GM19395 (cell line): Measurements from ENCODE around the gene TRIM69.
"Not testable (repeated sequence)": the region's sequence is repeated elsewhere in the genome, so short reads cannot be mapped to it uniquely, and the experiment has no call there.

Source experiments
- ATAC-seq: cut with Tn5 transposase; IDR thresholded peaks from one replicate; pipeline ENCODE4 v1.9.1; 2021; ENCODE audit warnings: mild to moderate bottlenecking, moderate library complexity; ENCODE audit not compliant: unreplicated experiment

The TRIM69 gene

GRCh38 chr15:44715797-44716334 lies 20.5 kb upstream of the TRIM69 start:
- ATAC-seq: no peak

GRCh38 chr15:44716983-44717602 lies 19.2 kb upstream of the TRIM69 start:
- ATAC-seq: no peak

GRCh38 chr15:44718180-44718926 lies 18.0 kb upstream of the TRIM69 start:
- ATAC-seq: no peak

GRCh38 chr15:44718927-44719292 lies 17.4 kb upstream of the TRIM69 start:
- no peak for ATAC-seq

- ATAC-seq: peak; percentile 54
These were observed 16.9 kb upstream of the TRIM69 start for GRCh38 chr15:44719293-44719999.

- not testable (repeated sequence) for ATAC-seq
These were observed 16.3 kb upstream of the TRIM69 start for GRCh38 chr15:44720000-44720435.

GRCh38 chr15:44720460-44721176 lies 15.7 kb upstream of the TRIM69 start:
- ATAC-seq: no peak

- no peak for ATAC-seq
These were observed 14.3 kb upstream of the TRIM69 start for GRCh38 chr15:44722011-44722410.

- no peak for ATAC-seq
These were observed 10.2 kb upstream of the TRIM69 start for GRCh38 chr15:44726136-44726535.

GRCh38 chr15:44726568-44727484 lies 9.5 kb upstream of the TRIM69 start:
- peak; percentile 41 for ATAC-seq

GRCh38 chr15:44727485-44728231 lies 8.7 kb upstream of the TRIM69 start:
- no peak for ATAC-seq

GRCh38 chr15:44728232-44728575 lies 8.1 kb upstream of the TRIM69 start:
- not testable (repeated sequence) for ATAC-seq

- ATAC-seq: peak; percentile 69
These were observed 7.5 kb upstream of the TRIM69 start for GRCh38 chr15:44728576-44729407.

- peak; percentile 6 for ATAC-seq
These were observed 6.8 kb upstream of the TRIM69 start for GRCh38 chr15:44729408-44730127.

- no peak for ATAC-seq
These were observed 1.4 kb upstream of the TRIM69 start for GRCh38 chr15:44734839-44735481.

- peak; percentile 49 for ATAC-seq
These were observed 697 bp upstream of the TRIM69 start for GRCh38 chr15:44735482-44736180.
